Choroid plexus epithelial cell (primary cell): Measurements from ENCODE around the gene EBF3.

Experiments
- DNase-seq: peaks from one replicate; pipeline ENCODE4 v3.0.0-alpha.2; 2010; ENCODE audit warnings: low read depth
- H3K4me3 ChIP-seq: 2 replicates; pipeline ENCODE4 v1.5.1; 2011; ENCODE audit warnings: low read depth, mild to moderate bottlenecking, control low read depth, low read length, moderate library complexity
- TF ChIP-seq, protein P1 (sequence below): conservative IDR thresholded peaks from 2 replicates; pipeline ENCODE4 v1.5.1; 2011; ENCODE audit warnings: low read depth, mild to moderate bottlenecking, control low read depth, inconsistent platforms, low read length, moderate library complexity

The EBF3 gene

DNA sequence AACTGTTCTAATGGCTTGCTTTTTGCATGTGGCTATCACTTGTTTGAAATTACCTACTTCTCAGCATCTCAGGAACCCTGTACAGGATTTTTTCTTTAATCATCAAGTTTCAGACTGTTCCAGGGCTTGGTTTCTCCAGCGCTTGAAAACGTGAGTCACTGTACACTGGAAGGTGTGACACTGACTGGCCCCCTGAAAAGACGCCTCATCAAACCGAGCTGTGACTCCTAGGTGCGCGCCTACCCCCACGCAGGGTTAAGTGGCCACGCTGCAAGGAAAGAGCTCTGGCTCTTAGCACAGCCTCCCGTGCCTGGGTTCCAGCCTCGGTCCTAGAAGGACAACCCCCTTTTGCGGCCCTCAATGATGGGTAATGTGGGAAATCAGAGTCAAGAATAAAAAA lies 81.0 kb downstream of the EBF3 start:
- no peak for DNase-seq
- H3K4me3 ChIP-seq: no peak overlapping the region
- TF ChIP-seq, protein P1, sequence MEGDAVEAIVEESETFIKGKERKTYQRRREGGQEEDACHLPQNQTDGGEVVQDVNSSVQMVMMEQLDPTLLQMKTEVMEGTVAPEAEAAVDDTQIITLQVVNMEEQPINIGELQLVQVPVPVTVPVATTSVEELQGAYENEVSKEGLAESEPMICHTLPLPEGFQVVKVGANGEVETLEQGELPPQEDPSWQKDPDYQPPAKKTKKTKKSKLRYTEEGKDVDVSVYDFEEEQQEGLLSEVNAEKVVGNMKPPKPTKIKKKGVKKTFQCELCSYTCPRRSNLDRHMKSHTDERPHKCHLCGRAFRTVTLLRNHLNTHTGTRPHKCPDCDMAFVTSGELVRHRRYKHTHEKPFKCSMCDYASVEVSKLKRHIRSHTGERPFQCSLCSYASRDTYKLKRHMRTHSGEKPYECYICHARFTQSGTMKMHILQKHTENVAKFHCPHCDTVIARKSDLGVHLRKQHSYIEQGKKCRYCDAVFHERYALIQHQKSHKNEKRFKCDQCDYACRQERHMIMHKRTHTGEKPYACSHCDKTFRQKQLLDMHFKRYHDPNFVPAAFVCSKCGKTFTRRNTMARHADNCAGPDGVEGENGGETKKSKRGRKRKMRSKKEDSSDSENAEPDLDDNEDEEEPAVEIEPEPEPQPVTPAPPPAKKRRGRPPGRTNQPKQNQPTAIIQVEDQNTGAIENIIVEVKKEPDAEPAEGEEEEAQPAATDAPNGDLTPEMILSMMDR: no peak

DNA sequence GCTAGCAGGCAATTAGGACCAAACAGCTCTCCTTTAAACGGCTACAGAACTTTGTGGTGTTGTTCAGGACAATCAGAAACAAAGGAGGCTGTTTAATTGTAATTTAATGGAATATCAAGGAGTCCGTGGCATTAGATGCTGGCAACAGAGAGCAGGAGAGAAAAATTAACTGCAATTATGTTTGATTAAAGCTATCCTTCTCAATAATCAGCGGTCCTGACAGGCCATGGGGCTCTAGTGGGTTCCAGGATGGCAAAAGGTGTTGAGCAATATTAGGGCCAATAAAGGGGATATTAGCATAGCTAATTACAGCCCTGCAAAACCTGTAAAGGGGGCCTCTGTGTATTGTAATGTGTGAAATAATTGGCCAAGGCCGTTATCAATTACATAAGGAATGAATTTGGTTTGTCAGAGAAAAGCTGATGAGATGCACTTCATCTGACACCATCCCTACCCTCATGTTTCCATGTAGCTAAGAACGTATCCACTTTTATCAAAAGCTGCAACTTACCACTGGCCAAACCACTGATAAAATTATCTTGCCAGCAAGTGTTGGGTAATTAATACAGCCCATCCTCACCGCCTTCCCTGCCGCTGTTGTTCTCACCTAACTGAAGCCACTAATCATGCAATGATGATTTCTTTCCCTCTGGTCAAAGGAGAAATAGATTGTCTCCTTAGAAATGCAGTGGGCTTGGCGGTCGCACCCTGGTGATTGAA lies 81.6 kb downstream of the EBF3 start:
- DNase-seq: no peak
- no peak overlapping the region for H3K4me3 ChIP-seq
- TF ChIP-seq, protein P1: no peak

DNA sequence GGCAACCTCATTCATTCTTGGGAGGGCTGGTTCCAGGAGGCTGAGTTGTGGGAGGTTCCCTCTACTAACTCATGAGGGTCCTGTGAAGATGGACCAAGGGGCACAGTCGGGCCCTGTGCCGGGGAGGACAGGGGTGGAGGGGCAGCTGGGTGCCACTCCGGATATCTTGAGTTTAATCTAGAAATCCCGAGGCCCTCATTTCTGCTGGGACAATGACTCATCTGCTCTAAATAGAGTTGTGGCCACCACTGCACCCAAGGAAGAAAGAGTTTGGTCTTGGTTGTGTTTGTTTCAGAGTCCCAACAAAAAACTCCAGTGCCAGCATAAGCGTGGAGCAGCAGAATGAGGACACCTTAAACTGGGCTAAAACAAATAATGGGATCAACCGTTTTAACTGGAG lies 82.4 kb downstream of the EBF3 start:
- TF ChIP-seq, protein P1: no peak
- no peak for DNase-seq
- H3K4me3 ChIP-seq: no peak overlapping the region

DNA sequence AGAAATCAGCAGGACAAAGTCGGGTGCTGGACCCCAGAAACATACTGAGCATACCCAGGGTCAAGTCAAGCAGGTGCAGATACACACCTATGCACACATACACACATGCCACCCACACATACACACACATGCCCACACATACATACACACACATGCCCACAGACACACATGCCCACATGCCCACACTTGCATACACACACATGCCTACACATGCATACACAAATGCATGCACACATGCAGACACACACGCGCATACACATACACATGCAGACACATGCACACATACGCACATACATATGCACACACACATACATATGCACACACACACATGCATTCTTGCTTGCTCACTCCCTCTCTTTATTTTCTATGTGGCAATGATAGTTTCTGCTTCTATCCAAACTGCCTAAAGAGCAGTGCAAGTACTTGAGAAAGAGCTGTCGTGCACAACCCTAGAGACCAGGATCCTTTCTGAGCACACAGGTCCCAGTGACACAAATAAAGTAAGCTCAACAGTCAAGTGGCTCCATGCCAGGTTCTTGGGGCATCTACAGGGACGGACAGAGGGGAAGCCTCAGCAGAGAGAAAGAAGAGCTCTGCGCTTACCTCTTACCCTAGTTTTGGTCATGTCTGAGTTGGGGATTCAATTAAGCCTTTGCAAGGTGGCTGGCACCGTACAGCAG lies 83.7 kb downstream of the EBF3 start:
- H3K4me3 ChIP-seq: no peak overlapping the region
- TF ChIP-seq, protein P1: no peak
- DNase-seq: no peak

DNA sequence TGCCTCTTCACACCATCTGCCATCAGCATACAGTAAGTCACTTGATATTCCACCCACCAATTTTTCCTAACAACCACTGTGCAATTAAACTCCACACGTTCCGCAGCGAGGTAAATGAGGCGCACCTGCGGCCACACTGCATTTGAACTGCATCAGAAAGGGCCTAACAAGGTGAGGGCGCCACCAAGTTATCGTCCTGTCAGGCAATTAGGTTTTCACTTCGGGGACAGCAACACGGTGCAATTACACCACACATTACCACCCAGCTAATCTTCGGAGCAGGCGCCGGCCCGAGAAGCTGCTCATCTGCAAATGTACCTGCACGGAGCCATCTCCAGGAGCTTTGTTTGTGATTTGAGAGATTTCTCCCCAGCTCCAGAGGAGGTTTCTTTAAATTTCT lies 84.4 kb downstream of the EBF3 start:
- no peak overlapping the region for H3K4me3 ChIP-seq
- no peak for DNase-seq
- TF ChIP-seq, protein P1: no peak

DNA sequence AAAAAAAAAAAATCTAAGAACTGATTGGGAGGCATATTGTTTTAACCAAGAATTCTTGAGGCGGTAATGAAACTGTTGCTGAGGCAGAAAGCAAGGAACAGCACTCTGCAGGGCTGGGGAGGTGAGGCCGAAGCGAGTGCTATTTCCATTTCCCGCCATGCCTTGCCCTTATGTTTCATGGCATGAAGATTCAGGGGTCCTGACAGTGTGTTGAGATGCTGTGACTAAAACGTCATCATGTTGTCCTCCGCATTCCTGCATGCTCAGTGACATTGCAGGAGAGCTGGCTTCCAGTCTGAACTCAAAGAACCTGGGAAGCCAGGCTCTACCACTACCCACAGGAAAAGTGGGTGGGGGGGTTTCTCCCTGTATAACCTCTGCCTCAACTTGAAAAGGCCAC lies 85.2 kb downstream of the EBF3 start:
- no peak for DNase-seq
- TF ChIP-seq, protein P1: no peak

More for the DNA sequence above, 85.2 kb downstream of the EBF3 start:
- H3K4me3 ChIP-seq: no peak overlapping the region
